CD4-positive, alpha-beta T cell treated with Interleukin-17A for 4 hours (primary cell): ENCODE data around the gene FLNC.

Experiments
- DNase-seq: peaks from one replicate; pipeline ENCODE4 v3.0.0-alpha.2; 2020; ENCODE audit warnings: mixed read lengths

The FLNC gene

GRCh38 chr7:128893251-128894100 lies 63.3 kb downstream of the FLNC start:
- DNase-seq, result no peak

DNA sequence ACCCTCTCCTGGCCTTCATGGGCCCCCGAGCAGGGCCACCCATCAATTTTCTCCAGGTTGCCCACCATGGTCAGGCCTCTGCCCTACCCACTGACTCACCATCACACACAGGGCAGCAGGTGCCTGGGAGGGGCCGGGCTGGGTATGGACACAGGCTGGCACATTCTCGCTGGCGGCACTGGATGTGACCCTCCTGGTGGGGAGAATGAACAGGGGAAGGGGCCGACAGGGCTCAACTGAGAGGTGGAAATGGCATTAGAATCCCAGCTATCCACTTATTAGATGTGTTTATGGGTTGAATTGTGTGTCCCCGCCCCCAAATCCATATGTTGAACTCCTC lies 63.9 kb downstream of the FLNC start:
- no peak for DNase-seq

DNA sequence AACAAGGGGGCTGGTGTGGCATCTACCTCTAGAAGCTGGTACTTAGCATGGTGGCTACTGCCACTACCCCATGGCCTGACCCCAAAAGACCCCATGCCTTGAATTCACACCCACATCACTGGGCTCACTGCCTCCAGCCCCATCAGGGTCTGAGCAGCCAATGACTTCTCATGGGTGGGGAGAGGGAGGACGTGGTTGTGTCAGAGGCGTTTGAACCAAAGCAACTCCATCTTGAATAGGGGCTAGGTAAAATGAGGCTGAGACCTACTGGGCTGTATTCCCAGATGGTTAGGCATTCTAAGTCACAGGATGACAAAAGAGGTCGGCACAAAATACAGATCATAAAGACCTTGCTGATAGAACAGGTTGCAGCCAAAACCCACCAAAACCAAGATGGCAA lies 65.1 kb downstream of the FLNC start:
- DNase-seq, result no peak

DNA sequence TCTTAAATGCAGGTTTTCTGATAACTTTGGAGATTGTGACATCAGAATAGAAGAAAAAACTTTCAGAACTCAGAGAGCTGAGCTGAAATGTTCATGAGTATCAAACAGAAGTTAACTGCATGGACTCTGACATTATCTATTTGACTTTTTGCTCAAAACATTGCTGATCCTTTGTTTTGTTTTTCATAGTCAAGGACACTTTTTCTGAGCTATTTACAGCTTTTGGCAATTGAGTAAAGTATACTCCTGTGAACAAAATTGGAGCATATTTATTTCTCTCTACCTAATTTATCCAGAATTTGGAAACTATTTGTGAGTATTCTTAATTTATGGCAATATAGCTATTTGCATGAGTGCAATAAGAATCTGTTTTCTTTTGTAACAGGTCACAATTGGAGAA lies 69.2 kb downstream of the FLNC start:
- DNase-seq, result no peak

DNA sequence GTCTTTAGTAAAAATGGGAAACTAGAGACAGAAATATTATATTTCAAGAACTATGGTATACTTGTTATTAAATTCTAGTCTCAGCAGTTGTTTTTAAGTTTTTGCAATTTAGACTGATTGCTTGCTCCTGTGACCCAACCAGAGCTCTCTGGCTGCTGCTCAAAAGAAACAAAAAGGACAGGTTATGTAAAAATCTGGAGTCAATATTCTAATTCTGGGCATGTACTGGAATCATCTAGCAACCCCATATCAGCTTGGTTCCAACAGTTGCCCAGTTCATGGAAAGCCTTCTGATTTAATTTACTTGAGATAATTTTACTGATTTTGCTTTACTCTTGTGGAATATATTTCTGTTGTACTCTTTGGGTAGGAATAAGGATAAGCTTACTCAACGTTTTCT lies 70.0 kb downstream of the FLNC start:
- DNase-seq, result no peak

DNA sequence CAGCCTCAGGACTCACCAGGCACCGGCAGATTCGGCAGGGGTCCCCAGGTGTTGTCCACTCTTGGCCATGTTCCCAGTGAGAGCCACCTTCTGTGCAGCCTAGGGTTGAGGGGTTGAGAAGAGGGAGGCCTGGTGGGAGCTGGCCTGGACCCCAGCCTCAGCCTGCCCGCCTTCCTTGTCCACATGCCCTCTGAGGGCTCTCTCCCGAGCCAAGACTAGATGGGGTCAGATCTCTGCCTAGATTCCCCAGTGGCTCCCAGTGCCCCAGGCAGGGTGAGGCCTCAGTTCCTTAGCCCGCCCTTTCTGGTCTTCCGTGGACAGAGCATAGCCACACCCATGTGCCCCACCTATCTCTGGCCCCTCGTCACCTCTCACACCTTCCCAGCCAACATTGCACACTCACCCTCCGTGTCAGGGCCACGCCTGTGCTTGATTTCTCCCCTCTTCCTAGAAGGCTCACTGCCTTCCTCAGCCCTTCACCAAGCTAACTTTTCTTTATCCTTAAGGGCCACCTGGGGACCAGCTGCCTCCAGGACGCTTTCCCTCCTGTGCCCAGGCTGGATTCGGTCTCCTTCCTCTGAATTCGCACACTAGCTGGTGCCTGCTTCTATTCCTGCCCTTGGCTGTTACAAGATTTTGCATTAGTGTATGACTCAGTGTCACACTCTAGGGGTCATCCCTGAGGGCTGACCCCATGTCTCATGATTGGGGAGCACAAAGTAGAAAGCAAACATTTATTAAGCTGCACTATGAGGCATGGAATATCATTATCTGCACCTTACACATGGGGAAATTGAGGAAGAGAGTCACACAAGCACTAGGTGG lies 72.8 kb downstream of the FLNC start:
- DNase-seq, result no peak

DNA sequence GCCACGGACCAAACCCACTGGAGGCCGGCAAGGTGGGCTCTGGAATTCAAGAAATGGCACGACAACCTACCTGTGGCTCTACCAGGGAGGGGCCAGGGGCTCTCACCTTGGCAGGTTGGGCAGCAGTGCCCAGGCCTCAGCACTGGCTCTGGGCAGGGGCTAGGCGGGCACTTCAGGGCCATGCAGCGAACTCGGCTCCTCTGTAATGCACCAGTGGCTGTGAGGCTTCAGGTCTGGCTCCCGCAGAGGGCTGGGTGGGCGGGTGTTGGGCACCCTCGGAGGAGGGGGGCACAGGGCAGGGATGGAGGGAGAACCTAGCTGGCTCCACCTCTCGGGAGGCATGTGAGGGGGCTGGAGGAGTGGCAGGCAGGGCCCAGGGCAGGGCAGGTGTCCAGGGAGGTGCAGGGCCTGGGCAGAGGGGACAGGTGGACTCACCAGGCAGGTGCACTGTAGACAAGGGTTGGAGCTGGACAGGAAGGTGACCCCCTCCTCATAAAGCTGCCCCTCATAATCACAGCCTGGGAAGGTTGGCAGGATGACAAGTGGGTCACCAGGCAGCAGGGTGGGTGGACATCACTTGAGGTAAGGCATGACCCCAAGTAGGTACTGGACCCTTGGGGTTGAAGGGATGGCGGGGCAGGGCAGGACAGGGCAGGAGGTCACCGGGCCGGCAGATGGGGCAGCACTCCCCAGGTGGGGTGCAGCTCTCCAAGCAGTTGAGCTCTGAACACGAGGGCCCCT lies 73.6 kb downstream of the FLNC start:
- no peak for DNase-seq

DNA sequence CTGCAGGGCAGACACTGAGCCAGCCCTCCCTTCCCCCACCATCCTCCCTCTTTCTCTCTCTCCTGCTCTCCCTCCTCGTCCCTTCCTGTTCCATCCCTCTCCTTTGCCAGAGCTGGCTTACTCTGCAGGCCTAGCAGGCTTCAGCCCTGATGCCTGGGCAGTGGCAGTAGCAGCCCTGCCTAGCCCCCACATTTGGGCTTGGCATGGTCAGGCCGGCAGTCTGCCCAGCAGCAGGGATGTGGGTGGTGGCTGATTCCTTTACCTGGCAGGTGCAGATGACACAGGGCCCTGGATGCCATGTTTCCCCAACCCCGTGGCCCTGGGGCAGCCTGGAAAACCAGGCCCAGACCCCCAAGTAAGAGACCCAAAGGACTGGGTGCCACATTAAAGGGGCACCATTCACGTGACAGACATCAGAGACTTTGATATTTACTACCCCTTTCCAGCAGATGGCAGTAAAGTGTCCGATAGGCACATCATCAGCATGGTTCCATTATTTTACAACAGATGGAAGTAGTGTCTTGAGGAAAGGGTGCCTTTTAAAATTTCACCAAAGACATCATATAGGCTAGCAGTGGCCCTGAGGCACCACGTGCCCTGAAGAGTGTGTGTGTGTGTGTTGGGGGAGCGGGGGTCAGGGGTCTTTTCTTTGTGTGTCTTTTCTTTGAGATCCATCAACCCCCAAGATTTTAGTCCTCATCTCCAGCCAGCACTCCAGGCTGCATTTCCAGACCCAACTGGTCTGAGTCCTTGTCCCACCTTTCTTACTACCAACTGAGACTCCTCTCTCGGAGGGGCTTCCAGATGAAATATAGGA lies 74.4 kb downstream of the FLNC start:
- peak; percentile 35 for DNase-seq

- DNase-seq, result no peak
Observed at GRCh38 chr7:128906001-128906765, 76.0 kb downstream of the FLNC start.

DNA sequence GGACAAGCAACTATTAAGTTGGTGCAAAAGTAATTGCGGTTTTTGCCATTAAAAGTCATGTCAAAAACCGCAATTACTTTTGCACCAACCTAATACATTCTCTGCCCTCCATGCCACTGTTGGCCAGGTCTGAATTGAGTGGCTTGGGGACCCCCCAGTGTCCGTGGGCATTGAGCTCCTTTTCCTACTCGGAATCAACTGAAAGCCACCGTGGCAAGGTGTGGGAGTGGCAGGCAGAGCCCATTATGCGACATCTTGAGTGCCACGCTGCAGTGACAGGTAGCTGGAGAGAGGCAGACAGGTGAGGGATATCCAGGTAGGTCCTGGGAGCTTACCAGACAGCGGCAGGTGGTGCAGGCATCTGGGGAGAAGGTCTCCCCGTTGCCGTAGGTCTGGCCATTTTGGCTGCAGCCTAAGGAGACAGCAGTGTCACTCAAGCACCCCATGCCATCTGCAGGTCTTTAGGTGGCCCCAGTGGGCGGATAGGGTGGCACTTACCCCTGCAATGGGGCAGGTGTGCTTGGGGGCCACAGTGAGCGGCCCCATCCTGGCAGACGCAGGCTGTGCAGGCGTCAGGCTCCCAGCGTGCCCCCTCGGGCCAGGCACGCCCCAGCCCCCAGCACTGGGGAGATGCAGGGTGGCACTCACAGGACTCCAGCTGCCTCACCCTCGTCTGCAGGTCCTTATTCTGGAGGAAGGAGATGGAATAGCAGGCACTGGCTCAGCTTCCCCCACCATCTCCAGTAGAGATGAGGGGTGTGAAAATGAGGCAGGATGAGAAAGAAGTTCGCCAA lies 76.8 kb downstream of the FLNC start:
- DNase-seq, result no peak
